T-helper 2 cell (primary cell): Measurements from ENCODE around the gene APBA1.

Experiments
- DNase-seq, 5 experiments: peaks; one replicate each; pipeline versions ENCODE4 v3.0.0 to v3.0.0-alpha.2; 2012 to 2022

APBA1 gene

DNA sequence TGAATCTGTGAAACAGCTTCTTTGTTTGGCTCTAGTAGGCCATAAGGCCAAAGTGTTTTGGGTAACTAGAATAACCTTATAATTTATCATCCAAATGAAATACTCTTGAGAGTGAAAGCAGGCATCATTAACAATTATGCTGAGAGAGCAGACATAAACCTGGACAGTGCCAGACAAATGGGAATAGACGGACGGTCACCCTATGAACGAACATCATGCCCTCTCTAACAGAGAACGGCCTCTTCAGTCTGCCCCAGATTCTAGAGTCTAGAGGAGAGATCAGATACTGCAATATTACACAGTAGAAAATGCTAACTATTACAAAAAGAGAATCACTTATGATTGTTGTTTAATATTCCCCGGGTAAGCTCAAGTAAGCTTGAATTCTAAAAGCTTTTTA, 68.5 kb downstream of the APBA1 start:
- no peak for DNase-seq

DNA sequence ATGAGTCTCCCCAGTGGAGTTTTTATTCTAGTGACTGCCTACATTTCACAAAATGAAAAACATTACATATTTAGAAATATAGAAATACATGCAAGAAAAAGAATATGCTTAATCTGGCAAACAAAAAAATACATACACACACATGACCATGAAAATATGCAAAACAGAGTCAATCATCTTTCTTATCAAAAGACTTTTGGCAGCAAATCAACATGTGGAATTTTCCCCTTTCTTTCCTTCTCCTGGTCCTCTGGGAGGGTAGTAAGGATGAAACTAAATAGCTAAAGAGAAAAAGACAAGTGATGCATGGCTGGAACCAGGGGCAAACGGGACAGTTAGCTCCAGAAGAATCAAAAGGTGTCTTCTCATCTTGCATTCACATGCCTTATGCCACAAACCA, 69.4 kb downstream of the APBA1 start:
- no peak for DNase-seq

DNA sequence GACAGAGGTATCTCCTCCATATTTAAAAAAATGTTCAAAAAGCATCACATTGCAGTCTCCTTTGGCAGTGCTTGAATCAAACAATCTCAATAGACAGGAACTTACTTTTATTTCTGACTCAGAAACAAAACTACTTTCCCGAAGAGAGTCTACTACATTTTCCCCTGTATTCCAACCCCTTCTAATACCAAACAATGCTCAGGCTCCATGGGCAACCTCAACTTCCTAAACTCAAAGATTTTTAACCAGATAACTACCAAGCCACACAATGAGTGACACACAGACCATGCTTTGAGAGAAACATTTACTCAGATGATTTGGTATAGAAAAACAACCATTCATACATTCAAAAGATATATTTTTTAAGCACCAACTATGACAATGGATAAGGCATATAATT, 70.5 kb downstream of the APBA1 start:
- peak in 1 of 5 experiments; percentile 23 for DNase-seq

DNA sequence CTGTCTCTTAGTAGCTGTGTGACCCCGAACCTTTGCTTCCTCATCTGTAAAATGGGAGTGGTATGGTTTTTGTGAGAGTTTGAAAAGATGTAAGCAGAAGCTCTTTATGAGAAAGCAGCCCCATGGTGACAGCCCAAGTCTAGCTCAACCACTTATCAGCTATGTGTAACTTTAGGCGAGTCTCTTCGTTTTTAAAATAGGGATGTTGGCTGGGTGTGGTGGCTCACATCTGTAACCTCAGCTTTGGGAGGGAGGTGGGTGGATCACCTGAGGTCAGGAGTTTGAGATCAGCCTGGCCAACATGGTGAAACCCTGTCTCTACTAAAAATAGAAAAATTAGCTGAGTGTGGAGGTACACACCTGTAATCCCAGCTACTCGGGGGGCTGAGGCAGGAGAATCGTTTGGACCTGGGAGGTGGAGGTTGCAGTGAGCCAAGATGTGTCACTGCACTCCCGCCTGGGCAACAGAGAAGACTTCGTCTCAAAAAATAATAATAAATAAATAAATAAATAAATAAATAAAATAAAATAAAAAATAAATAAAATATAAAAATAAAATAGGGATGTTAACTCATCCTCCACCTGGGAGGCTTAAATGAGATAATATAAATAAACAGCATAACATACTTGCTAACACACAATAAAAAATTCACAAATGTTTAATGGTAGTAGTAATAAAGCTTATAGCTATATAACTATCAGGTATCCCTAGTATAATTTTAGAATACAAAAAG, 71.7 kb downstream of the APBA1 start:
- DNase-seq = no peak

DNA sequence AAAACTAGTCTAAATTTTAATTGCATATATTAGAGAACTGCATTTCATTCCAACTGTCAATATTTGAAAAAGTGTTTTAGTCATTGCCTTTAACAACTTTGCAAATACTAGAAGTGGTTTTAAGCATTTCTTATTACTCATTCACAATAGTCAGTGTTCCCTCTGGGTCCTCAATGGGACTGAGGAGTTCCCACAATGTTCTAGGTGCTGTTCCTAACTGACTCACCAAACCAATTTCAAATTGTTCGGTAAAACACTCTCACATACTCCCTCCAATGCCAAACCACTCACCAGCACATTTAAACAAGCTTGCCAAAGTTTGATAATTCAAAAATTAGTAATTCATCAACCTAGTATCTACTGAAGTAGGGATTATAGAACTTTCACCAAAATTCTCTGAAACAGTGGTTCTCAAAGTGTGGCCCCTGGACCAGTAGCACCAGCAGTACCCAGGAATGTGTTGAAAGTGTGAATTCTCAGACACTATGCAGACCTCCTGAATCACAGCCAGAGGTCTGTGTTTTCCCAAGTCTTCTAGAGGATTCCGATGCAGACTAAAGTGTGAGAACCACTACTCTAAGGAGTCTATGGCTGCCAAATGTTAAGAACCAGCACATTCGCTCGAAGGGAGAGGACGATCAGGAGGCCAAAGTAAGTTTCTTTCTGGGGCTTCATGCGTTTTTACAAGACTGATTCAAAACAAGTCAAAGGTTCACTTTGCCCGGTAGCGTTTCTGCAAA, 72.8 kb downstream of the APBA1 start:
- no peak for DNase-seq

DNA sequence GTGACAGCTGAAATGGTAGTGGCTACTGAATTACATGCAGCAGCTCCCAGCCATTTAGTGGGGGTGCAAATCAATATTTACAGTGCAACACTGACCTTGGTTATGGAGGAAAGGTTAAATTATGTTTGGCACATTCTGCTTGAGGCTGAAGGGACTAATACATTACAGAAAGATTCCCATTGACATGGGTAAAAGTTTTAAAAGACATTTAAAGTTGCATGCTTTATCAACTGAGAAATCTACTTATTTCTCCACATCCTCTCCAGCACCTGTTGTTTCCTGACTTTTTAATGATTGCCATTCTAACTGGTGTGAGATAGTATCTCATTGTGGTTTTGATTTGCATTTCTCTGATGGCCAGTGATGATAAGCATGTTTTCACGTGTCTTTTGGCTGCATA, 75.3 kb downstream of the APBA1 start:
- DNase-seq = peak in 1 of 5 experiments; percentile 61

DNA sequence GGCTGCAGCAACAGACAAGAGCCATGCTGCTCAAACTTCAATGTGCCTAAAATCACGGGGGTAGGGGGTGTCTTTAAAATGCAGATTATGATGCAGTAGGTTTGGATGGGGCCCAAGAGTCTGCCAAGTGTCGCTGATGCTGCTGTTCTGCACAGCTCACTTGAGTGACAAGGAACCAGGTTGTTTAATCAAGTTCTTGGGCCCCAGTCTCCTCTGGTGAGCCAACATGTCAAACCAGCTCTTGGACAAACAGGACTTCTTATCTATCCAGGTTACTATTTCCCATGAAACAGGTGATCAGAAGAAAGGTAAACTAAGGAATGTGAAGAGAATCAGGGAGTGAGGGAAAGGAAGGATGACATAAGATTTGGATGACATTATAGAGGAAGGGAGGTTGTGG, 78.0 kb downstream of the APBA1 start:
- no peak for DNase-seq

DNA sequence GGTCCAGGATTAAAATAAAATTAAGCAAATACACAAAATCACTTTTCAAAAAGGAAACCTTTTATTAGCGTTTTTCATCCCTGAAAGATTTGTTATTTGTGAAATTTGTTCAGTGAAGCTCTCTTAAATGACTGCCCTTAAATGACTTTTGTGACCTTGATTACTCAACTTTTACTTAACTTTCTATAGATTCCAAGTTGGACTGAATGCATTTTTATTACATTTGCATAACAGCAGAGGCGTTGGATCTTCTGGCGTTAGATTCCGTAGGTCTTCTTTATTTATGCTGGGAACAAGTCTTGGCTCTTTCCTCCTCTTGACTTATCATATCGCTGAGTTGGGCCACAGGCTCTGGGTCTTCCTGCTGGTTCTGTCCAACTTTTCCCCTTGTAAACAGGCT, 78.4 kb downstream of the APBA1 start:
- no peak for DNase-seq

DNA sequence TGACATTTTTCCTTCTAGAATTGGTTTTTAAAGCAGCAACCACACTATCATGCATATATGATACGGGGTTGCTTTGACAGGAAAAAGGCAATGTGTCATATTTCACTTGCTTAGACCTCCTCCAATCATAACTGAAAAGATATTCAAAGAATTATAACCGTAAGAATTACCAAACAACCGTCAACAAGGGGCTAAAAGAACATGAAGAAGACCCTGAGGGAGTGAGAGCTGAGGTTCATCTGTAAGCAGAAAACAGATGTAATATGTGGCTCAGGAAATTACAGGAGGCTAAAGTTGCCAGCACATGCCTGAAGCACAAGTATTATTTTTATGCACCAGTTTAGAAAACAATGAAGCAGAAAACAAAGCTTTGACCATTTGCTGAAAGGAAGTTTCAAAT, 78.9 kb downstream of the APBA1 start:
- no peak for DNase-seq

DNA sequence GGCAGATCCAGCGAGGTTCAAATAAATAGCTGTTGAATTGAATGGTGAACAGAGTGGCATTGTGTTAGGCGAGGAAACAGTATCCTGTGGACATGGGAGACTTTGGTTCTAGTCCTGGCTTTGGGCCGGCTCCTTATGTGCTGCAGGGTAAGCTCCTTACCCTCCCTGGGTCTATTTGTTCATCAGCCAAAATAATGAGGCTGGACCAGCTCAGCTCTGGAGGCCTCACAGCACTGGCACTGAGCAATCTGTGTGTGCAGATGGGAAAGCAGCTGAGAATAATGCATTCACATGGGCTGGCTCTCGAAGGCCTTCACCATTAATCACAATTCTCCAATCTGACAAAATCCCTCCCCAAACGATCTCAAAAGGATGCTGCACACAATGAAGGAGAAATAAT, 81.9 kb downstream of the APBA1 start:
- no peak for DNase-seq

DNA sequence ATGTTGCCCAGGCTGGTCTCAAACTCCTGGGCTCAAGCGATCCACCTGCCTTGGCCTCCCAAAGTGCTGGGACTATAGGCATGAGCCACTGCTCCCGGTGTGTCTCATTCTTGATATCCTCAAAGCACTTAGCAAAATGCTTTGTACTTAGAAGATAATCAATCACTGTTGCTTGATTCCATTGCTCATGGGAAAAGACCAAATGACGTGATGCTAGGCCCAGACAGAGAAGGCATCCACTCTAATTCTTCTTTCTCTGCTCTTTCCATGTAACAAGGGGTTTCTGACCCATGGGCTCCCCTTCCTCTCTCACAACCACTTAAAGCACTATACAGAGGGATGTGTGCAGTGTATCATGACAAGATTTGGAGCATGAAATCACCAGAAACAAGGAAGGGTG, 83.0 kb downstream of the APBA1 start:
- DNase-seq = no peak

DNA sequence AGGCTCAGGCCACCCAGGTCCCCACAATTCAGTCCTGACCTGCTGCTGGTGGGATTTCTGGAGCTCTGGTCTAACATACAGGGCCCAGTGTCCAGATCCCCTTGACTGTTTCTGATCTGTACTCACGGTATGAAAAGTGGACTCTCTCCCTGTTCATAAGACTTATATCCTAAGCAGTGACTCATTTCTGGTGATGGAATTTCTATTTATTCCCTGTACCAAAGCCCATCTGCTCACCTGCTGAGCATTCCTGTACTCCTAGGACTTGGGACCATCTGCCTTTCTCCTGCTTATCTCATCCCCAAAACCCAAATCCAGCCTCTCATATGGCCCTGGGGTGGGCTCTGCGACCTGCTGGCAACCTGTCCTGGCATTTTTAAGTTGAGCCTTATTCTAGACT, 86.6 kb downstream of the APBA1 start:
- DNase-seq = no peak

DNA sequence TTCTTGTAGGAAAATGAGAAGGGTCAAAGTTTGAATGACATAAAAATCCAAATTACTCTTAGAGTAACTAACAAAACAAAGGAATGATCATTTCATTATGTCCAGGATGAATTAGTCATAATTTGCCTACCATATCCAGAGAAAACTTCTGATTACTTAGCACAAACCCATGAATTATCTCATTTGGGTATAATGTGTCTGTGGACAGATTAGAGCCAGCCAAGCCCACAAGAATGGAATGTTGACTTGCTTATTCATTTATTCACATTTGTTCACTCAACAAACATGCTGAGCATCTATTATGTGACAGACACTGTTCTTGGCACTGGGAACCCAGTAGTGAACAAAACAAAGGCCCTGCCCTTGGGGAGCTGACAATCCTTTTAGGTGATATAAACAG, 87.4 kb downstream of the APBA1 start:
- no peak for DNase-seq

DNA sequence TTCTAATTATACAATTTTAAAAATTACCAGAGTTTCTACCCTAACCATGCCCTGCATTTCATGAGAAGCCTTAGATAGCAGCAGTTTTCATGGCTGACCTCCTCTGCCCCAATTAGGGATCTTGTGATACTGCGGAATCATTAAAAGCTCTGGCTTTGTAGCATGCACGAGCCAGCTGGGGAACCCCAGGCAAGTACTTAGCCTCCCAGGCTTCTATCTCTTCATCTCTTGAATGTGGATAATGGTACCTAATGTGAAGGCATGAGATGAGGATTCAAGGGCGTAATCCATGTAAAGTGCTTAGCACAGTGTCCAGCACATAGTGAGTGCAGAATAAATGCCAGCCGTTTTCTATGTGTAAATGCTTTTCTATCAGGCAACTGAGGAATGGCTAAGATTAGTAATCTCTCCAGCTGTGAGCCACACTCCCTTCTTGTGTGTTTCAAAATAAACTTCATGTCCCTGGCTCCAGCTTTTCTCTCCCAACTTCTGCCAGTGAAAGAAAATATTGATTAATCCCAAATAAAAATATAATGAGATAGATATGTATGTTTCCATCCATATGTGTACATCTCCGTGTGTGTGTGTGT, 88.4 kb downstream of the APBA1 start:
- no peak for DNase-seq

DNA sequence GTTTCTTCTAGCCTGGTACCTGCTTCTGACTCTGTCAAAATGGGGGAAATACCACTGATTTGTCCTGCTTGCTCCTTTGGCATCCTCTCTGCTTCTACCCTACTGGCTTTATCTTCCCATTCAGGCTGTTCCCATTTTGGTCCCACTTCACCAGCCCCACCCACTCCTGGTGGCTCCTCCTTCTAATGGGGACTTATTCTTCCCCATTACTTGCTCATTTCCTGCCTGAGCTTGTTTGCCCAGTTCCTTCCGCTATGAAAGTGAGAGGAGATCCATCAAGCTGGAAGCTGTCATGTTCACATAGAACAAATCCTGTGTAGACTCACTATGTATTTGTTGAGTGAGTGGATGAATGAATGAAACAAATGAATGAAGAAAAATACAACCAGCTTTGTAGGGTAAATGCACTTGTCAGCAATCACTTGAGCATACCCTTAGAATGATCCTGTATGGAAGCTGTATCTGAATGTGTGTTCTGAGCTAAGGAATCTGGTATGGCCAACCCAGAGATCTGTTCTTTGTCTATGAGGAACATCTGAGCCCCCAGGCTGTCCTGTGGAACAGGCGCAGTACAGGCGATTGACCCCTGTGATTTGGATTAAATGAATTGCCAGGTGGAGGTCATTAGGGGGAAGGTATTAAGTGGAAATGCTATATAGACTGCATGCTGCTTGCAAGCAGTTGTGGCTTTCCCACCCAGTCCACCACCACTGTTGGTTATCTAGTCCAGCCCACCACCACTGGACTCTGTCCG, 89.5 kb downstream of the APBA1 start:
- DNase-seq = peak in 1 of 5 experiments; percentile 26

DNA sequence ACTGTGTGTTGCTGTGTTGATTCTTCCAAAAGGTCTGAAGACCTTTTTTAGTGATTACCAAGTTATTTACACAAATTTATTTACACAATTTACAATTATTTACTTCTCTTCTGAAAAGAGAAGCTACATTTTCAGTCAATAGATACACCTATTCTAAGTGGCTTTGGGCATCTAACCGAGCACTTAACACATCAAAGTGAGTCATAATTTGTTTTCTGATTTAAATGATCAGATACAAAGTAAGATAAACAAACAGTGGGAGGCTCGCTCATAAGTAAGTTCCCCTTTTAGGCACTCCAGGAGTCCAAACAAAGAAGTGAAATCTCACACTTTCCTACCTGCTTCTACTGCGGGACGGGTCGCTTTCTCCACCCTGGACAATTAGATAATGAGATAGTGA, 90.2 kb downstream of the APBA1 start:
- DNase-seq = peak in 1 of 5 experiments; percentile 75

DNA sequence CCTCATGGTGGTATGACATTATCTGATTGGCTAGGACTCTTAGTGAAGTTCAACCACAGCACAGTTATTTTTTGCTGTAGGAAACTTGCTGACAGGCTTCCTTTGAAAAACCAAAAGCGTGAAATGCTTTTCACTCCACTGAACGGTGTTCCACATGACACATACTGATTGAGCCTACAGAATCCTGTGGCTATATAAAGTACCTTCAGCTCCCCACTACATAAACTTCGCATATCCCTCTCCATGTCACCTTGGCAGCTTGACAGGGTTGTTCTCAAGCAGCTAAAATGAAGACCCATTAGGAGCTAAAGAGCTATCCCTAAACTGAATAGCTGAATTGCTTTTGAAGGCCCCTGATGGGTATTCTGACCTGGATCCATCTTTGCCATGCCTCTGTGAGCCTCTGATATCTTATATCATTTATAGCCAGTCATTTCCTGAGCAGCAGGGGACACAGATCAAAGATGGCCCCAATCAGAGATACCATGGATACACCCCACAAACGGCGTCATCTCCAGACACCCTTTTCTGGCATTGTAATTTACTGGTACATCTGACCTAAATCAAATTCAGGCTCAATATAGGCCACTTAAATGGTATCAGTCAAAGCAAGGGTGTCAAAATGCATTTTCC, 91.5 kb downstream of the APBA1 start:
- peak in 1 of 5 experiments; percentile 62 for DNase-seq

DNA sequence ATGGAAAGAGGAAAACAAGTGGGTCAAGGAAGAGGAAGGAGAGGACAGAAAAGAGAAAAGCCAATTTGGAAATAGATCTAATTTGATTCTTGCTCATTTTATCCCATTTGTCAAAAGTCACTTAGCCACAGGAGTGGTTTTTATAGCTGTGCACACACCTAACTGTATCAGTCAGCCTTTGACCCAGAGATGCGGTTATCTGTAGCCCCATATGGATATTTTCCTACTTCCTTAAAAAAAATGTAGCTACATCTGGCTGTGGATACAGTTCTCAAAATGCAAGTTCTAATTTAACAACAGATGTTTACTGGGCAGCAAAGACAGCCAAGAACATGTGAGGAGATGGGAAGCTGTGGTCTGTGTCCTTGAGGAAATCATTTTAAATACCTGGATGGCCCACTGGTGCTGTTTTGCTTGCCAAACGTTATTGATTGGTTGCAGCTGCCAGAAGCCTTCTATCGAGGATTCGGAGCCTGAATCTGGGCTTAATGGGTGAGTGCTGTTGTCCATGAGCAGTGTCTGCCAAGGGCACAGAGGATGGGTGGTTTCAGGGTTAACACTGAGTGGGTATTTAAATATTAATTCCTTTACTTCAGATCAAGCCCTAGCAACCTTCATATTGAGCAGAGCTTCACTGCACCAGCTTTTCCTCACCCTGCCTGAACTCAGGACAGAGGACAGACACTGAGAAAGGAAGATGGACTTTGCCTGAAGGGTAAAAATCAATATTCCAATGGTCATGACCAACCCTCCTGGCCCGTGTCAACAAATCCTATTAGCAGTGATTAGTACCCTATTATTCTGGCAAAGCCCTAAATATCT, 92.2 kb downstream of the APBA1 start:
- no peak for DNase-seq

DNA sequence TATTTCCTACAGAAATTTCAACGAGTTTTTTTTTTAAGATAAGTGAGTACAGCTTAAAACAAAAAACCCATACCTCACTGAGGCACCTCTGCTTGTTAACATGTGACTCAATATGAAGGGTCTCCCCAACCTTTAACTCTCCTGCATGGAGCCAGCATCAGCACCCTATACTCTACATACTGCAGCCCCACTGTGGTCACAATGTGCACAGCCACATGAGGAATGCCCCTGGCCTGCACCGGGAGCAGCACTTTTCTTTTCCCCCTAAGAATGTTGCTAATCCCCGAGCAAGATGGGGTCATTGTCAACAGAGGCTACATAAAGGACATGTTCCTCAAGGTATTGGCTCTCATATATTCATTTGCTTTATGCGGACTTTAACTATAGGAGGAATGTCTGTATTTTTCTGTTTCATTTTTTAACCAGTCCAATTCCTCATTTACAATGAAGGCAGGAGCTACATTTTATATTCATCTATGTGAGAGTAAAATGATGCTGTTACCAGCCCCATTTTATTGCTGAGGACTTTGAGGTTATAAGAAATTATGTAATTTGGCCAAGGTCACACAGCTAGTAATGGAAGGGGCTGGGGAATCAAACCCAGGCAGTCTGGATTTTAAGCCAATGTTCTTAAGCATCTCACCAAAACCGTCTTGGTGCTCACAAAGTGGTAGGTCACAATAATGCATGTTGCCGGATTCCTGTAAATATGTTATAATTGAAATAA, 93.0 kb downstream of the APBA1 start:
- DNase-seq = no peak

DNA sequence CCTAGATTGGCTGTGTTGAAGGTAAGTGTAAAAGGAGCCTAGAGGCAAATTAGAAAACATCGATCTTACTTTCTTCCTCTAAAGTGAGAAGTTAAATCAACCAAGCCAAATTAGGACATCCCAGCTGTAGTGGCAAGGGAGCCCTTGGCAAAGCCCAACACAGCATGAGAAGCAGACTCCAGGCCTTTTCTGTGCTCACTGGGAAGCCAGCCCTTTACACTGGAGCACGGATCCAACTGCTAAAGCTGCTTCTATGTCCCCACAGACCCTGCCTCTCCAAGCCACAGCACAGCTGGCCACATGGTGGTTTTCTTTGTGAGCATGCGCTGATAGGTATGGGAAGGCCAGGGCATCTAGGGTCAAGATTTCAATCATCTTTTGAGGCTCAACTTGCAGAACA, 94.1 kb downstream of the APBA1 start:
- DNase-seq = no peak

DNA sequence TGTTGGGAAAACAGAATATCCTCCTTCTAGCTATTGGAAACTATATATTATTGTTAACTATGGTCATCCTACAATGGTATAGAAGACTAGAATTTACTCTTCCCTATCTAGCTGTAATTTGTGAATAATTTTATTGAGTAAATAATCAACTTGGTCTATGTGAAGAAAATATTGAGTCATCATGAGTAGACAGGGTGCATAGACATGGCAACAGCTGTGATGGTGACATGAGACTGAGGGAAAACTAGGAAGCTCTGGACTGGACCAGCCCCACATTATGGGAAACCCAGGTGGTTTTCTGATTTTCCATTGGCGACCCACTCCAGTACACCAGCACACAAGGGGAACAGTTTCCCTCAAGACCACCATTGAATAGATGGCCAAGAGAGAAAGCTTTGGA, 95.0 kb downstream of the APBA1 start:
- DNase-seq = no peak
